C4-2B (cell line): Measurements from ENCODE around the gene ANGEL1.

ENCODE experiments used
- CTCF ChIP-seq: fragments of 450-650 bp; conservative IDR thresholded peaks from 2 replicates; pipeline ENCODE4 v1.5.1; 2017; ENCODE audit warnings: mild to moderate bottlenecking
- ZFX ChIP-seq: fragments of 450-650 bp; IDR thresholded peaks from 2 replicates; pipeline ENCODE4 v1.6.1; 2017

GRCh38 chr14:76806446-76806845 is 6.2 kb downstream of the ANGEL1 start:
- TF ChIP-seq CTCF, result no peak
- no peak for TF ChIP-seq ZFX
